Parathyroid adenoma (tissue), 2 donors: ENCODE results near the gene IL3.
A peak's percentile ranks its signal among the peaks of the same experiment; 100 is the strongest.

Experiments used
- H2AFZ ChIP-seq: fragments of 300-600 bp; sonication (generic); one replicate; pipeline ENCODE4 v1.7.0; 2017; ENCODE audit warnings: antibody characterized with exemption, mild to moderate bottlenecking
- H3K27ac ChIP-seq: fragments of 300-600 bp; sonication (generic); one replicate; pipeline ENCODE4 v1.7.0; 2017
- H3K27me3 ChIP-seq: fragments of 300-600 bp; sonication (generic); one replicate; pipeline ENCODE4 v1.7.0; 2017; ENCODE audit warnings: low read length; ENCODE audit not compliant: control insufficient read depth, insufficient read depth
- H3K36me3 ChIP-seq: fragments of 300-600 bp; sonication (generic); one replicate; pipeline ENCODE4 v1.7.0; 2017; ENCODE audit warnings: low read length; ENCODE audit not compliant: control insufficient read depth, insufficient read depth
- H3K4me1 ChIP-seq: fragments of 300-600 bp; sonication (generic); one replicate; pipeline ENCODE4 v1.7.0; 2017; ENCODE audit warnings: control low read depth
- H3K4me2 ChIP-seq: fragments of 300-600 bp; sonication (generic); one replicate; pipeline ENCODE4 v1.7.0; 2017; ENCODE audit warnings: low read length
- H3K4me3 ChIP-seq: fragments of 300-600 bp; sonication (generic); one replicate; pipeline ENCODE4 v1.7.0; 2017; ENCODE audit warnings: low read depth, low read length
- H3K79me2 ChIP-seq: fragments of 300-600 bp; sonication (generic); one replicate; pipeline ENCODE4 v1.7.0; 2017; ENCODE audit warnings: control low read depth
- H3K9ac ChIP-seq: fragments of 300-600 bp; sonication (generic); one replicate; pipeline ENCODE4 v1.7.0; 2017; ENCODE audit warnings: mild to moderate bottlenecking
- H3K9me3 ChIP-seq: fragments of 300-600 bp; sonication (generic); one replicate; pipeline ENCODE4 v1.7.0; 2017; ENCODE audit warnings: low read length; ENCODE audit not compliant: control insufficient read depth
- TF ChIP-seq, protein P1 (sequence below): fragments of 300-600 bp; sonication (generic); IDR thresholded peaks from one replicate; pipeline ENCODE4 v1.7.0; 2017; ENCODE audit warnings: antibody characterized with exemption, mild to moderate bottlenecking
- donor health status: primary hyperparathyroidism.

Gene IL3

DNA sequence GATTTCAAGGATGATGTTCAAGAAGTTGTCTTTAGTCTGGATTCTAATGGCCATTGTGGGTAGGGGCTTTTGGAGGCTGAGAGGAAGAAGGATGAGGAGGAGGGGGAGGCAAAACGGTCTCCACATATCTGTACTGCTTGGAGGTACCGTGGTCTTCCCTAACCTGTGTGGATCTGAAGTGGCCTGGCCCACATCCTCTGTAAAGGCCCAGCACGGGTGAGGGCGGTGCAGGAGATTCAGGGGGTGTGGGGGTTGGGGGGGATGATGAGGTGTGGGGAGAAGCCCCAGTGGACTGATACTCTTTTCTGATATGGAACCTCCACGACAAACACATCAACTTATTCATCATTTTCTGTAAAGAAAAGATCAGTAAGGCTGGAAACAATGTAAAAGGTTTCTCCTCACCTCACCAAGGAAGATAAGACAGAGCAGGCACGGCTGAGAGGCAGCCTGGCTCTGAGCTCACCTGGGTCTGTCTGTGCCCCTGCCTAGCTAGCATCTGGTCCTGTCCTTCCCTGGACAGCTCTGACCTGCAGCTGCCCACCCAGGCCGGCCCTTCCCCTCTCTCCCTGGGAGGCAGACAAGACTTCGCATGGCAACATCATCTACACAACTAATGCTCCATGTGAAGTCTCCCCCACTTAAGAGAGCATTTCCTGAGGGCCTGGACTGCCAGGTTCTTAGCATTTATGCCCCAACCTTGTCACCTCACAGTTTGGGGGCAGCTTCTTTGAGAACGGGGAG lies 5.6 kb upstream of the IL3 start:
- H3K27me3 ChIP-seq = no peaks in the 10 kb centered on the region
- H3K4me3 ChIP-seq = no peak overlapping the region
- H3K4me1 ChIP-seq = no peaks in the 10 kb centered on the region
- H3K4me2 ChIP-seq = no peak overlapping the region
- no peaks in the 10 kb centered on the region for H3K9me3 ChIP-seq
- no peaks in the 10 kb centered on the region for H3K79me2 ChIP-seq
- TF ChIP-seq, protein P1, sequence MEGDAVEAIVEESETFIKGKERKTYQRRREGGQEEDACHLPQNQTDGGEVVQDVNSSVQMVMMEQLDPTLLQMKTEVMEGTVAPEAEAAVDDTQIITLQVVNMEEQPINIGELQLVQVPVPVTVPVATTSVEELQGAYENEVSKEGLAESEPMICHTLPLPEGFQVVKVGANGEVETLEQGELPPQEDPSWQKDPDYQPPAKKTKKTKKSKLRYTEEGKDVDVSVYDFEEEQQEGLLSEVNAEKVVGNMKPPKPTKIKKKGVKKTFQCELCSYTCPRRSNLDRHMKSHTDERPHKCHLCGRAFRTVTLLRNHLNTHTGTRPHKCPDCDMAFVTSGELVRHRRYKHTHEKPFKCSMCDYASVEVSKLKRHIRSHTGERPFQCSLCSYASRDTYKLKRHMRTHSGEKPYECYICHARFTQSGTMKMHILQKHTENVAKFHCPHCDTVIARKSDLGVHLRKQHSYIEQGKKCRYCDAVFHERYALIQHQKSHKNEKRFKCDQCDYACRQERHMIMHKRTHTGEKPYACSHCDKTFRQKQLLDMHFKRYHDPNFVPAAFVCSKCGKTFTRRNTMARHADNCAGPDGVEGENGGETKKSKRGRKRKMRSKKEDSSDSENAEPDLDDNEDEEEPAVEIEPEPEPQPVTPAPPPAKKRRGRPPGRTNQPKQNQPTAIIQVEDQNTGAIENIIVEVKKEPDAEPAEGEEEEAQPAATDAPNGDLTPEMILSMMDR = no peak
- H3K36me3 ChIP-seq = no peaks in the 10 kb centered on the region
- no peak overlapping the region for H2AFZ ChIP-seq
- H3K27ac ChIP-seq = no peak overlapping the region
- H3K9ac ChIP-seq = no peak overlapping the region

DNA sequence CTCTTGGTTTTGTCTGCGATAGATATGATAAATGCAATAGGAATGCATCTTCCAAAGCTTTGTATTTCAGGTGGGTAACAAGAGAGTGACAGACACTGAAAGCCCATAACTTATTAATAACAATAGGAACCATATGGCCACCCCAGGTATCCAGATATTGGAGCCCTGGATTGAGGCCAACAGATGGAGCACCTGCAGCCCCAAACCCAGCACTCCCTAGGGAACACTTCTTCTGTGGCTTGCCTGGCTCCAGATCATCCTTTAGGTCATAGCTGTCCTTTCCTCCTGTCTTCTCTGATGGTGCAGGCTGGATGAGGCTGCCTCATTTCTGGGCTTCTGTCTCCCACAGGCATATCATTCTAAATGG lies 5.0 kb upstream of the IL3 start:
- Histone ChIP-seq H3K9me3 (no peaks in the 10 kb centered on the region), H3K4me2 (no peak overlapping the region), H2AFZ (no peak overlapping the region), H3K27me3 (no peaks in the 10 kb centered on the region), H3K36me3 (no peaks in the 10 kb centered on the region), H3K4me3 (no peak overlapping the region), H3K9ac (no peak overlapping the region), H3K4me1 (no peaks in the 10 kb centered on the region), H3K27ac (no peak overlapping the region), H3K79me2 (no peaks in the 10 kb centered on the region)
- TF ChIP-seq, protein P1 = no peak

DNA sequence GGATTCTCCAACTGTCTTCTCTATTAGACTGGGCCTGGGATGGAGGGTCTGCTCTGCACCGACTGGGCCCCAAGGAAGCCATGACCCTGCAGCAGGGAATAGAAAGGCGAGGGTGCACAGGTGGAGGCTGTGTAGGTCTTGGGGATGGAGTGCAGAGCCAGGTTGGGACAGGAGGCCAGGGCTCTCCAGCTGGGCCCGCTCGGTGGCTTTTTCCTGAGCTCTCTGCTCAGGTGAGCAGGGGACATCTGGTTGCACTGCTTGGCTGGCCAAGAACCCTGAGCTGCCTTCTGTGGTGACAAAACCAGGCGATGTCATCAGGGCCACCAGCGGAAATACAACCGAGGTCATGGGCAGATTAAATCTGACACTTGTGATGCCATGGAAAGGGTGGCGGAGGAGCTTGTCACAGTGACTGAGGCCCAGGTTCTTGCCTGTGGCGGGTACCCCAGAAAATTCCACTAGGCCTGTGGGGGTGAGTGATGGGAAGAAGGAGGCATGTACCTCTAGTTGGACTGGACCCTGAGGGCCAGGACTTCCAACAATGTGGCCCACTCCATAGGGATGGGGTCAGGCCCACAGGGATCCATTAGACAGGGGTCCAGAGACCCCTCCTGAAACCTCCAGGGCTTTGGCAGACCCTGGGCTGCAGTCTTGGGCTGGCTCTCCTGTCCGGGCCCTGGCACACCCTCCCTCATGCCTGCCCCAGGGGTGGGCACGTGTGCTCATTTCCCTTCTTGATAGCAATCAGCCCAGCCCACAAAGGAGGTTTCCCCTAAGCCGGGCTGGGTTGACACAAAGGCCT lies 4.4 kb upstream of the IL3 start:
- Histone ChIP-seq H3K9me3 (no peaks in the 10 kb centered on the region), H3K27ac (no peak overlapping the region), H3K4me3 (no peak overlapping the region), H3K36me3 (no peaks in the 10 kb centered on the region), H3K27me3 (no peaks in the 10 kb centered on the region), H3K79me2 (no peaks in the 10 kb centered on the region), H2AFZ (peak overlapping the region; percentile 22), H3K4me2 (no peak overlapping the region), H3K4me1 (no peaks in the 10 kb centered on the region), H3K9ac (no peak overlapping the region)
- TF ChIP-seq, protein P1 = no peak

DNA sequence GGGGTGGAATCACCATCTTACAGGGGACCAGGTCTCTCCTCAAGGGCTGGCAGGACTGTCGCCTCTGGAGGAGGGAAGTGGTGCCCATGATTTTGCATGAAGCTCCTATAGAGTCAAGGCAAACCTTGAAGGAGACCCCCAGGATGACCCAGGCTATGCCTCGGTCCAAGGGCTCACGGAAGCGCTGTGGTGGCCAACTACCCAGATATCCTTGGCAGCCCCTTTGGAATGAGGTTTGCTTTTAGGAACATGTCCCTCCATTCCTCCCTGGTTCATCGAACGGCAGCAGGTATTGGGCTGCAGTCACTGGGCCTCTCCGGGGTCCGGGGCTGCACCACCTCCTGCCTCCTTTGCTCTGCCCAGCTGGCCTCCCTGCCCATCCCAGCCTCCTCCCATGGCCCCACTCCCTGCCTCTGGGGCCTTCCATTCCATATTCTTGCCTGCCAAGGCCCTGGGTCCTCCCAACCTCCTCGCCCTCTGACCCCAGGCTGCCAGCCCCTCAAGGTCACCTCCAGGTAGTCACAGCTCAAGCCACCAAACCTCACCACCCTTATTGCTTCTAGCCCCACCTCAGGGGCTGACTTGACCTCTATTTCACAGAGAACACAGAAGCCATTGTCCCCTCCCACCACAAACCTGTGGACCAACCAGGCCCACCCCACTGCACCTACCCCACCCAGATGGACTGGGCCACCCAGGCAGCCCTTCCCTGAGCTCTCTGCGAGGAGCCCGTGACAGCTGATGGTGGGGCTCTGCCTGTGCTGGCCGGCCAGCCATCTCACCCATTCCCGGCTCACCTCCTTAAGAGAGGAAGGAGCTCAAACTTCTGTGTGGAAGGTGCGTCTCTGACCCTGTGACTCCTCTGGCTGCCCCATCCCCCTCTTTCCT lies 3.6 kb upstream of the IL3 start:
- H3K9me3 ChIP-seq = no peaks in the 10 kb centered on the region
- H3K27me3 ChIP-seq = no peaks in the 10 kb centered on the region
- no peak overlapping the region for H3K4me3 ChIP-seq
- no peaks in the 10 kb centered on the region for H3K79me2 ChIP-seq
- no peak overlapping the region for H3K27ac ChIP-seq
- TF ChIP-seq, protein P1 = no peak
- no peak overlapping the region for H2AFZ ChIP-seq
- H3K36me3 ChIP-seq = no peaks in the 10 kb centered on the region
- no peak overlapping the region for H3K4me2 ChIP-seq
- H3K9ac ChIP-seq = no peak overlapping the region
- no peaks in the 10 kb centered on the region for H3K4me1 ChIP-seq
